ENCODE results near the gene SMAD2.
"Not testable (repeated sequence)": the region's sequence is repeated elsewhere in the genome, so short reads cannot be mapped to it uniquely, and the experiment has no call there.

Gene SMAD2

DNA sequence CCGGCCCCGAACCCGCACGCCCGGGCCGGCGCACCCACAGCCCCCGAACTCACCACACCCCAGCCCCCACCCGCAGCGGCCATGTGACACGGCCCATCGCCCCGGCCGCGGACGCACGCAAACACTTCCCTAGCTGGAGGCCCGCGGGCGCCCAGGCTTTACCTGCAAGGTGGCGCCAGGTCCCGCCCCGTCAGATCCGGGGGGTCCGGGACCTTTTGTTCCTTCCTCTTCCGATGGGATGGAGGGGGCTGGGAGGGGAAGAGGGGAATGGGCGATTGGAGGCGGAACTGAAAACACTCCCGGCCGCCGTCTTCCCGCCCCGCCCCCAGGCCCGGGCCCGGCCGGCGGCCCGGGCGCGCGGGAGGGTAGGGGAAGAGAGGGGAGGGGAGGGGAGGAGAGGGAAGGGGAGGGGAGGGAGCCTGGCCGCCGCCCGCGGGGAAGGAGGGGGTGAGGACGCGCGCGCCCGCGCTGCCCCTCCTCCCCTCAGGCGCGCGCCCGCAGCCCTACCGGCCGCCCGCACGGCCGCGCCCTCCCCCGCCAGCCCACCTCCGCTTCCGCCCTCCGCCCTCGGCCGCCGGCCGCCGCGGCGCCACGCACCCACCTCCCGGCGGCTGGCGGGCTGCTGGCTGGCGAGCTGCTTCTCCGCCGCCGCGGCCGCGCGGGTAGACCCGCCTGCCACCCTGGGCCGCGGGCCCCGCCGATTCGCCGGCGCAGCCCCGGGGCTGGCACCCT is at the start of gene SMAD2:
Gene SMAD2, minus strand, starts transcription at position 461 of the 732 bp plus-strand sequence. CDS start 33,903 bp downstream, outside the sequence.
- peak; percentile 35 for DNase-seq (ENCODE audit: low spot score)
- FAIRE-seq = no peak

DNA sequence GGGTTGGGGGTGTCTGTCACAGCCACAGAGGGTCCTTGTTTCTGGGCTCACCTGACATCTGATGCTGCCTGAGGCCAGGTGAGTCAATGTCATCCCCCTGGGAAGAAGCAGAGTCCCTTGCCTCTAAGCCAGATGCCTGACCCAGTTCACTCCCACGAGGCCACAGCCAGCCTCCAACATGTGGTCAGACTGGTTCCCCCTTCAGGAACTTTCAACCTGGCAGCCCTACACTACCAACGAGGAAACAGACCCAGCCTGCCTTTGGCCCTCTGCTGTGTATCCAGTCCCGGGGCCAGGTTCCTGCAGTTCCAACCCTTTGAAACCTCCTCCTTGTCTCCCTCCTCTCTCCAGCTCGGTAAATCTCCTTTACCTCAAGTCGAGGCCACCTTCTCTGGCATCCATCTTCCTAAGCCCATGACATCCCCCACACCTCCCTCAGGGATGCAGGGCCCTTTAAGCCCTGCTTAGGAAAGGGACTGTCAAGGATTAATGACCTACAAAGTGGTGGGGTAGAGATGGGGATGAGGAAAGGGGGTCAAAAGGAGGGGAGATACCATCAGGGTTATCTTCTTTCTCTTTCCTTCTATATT is 49.2 kb upstream of the SMAD2 start:
- DNase-seq (ENCODE audit: low spot score) = no peak
- no peak for FAIRE-seq

- no peak for FAIRE-seq
- no peak for DNase-seq (ENCODE audit: low spot score)
These were observed 48.1 kb upstream of the SMAD2 start for GRCh38 chr18:47978603-47979002.

DNA sequence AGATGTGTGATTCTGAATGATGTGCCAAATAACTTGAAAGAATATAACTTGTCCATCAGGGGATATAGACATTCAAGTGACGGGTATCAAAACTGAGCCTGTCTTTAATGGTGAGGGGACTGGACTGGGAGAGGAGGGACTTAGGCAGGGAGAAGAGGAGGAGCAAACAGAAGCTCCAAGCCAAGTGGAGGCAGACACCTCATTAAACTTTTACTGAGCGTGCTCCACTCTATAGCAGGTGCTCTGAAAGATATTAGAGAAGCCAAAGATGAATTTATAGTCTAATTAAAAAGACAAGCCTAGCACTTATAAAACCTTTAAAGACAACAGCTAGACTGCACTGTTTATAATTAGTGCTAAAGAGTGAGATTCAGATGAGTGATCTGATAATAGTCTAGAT is 47.7 kb upstream of the SMAD2 start:
- no peak for DNase-seq (ENCODE audit: low spot score)
- FAIRE-seq = no peak

DNA sequence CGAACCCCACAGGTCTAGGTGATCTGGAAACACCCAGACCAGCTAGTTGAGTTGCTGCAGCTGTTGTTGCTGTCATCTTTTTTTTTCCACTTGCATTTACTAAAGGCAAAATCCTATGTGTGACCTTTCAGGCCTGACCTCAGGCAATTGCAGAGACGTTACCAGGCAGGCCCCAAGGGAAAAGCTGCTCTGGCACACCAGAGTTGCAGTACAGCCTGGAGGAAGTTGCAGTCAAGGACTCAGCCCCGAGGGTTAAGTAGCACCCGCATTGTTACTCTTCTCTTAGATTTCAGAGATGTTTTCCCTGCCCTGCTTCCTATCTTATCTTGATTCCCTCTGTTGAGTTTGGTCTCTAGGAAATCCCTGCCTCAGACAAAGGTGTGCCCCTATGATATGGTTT is 45.2 kb upstream of the SMAD2 start:
- FAIRE-seq (no peak), DNase-seq (ENCODE audit: low spot score) (no peak)

GRCh38 chr18:47975105-47975504 is 44.6 kb upstream of the SMAD2 start:
- DNase-seq (ENCODE audit: low spot score) (no peak), FAIRE-seq (no peak)

DNA sequence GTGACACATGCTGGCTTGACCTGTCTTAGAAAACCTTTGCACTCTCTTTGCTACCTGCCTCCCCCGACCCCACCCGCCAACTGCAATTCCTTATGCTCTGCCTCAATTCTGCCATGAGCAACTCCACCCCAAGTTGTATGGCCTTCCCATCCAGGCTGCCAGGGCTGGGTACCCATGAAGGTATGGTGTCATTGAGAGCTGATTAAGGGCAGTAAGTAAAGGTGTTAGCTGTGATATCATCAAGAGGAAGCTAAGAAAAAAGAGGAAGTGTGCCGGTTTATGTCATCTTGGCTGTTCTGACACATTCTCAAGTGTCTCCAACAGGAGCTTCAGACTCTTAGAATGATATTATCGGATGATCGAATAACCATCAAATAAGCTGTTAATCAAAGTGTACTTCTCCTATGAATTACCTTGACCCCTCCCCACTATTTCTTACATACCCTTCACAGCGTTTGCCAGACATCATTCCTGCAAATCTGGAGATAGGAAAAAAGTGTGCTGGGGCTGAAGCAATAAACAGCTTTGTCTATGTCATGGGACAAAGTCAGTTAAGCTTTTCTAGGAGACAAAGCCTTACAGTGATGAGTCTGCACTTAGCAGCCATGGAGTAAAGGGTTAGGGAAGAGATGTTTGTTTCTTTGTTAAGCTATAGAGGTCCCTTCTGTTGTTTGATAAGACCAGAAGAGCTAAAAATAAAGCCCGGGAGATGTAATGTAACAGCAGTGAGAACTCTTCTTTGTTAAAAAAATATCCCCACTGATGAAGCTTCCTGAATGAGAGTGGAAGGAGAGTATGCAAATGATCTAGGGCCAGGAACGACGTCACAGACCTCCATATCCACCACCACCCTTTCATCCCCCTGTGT is 40.4 kb upstream of the SMAD2 start:
- DNase-seq (ENCODE audit: low spot score) (no peak), FAIRE-seq (no peak)

- no peak for FAIRE-seq
These were observed 39.4 kb upstream of the SMAD2 start for GRCh38 chr18:47969816-47970215.

GRCh38 chr18:47968721-47969120 is 38.3 kb upstream of the SMAD2 start:
- DNase-seq (ENCODE audit: low spot score) (peak; percentile 8), FAIRE-seq (no peak)

More at GRCh38 chr18:47969816-47970215, 39.4 kb upstream of the SMAD2 start:
- peak; percentile 5 for DNase-seq (ENCODE audit: low spot score)

GRCh38 chr18:47968006-47968676 is 37.7 kb upstream of the SMAD2 start:
- no peak for DNase-seq (ENCODE audit: low spot score)
- FAIRE-seq = no peak

DNA sequence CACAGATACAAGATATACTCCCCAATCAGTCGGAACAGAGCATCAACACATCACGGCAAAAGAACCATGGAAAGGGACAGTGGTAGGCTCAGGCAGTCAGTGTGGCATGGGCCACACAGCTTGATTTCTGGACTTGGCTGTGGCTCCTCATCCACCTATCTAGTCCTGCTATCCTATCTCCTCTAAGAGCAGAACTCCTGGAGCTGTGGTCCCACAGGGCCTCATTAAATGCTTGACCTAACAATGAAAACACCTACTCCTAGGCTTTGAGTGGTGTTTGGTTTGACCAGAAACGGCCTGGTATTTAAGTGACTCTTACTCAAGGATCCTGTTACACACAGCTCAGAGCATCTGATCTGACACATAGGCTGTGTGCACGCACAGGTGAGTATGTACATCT is 33.6 kb upstream of the SMAD2 start:
- DNase-seq (ENCODE audit: low spot score) (no peak), FAIRE-seq (no peak)

GRCh38 chr18:47961003-47961402 is 30.5 kb upstream of the SMAD2 start:
- DNase-seq (ENCODE audit: low spot score); FAIRE-seq: not testable (repeated sequence)

DNA sequence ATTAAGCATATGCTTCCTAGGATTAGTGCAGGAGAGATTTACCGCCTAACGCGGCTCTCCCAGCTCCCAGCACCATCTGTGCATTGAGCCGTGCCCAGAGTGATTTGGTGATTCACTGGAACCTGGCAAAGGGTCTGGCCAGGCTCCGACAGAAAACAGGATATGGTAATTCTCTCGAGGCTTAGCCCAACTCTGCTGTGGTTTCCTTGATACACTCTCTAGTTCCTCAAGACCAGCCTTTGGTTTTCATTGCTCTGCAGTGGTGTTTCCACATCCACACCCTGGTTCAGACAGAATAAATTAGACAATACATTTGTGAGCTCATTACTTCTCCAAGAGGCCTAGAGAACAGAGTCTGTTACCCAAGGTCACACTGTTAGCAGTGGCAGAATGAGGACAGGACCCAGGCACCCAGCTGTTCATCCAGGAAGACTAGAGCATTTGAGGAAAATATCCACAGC is 23.0 kb upstream of the SMAD2 start:
- FAIRE-seq (peak; percentile 95), DNase-seq (ENCODE audit: low spot score) (peak; percentile 65)

- DNase-seq (ENCODE audit: low spot score) (no peak), FAIRE-seq (no peak)
These were observed 20.1 kb upstream of the SMAD2 start for GRCh38 chr18:47950511-47950910.

- DNase-seq (ENCODE audit: low spot score) = no peak
- no peak for FAIRE-seq
These were observed 18.7 kb upstream of the SMAD2 start for GRCh38 chr18:47949202-47949601.

GRCh38 chr18:47946889-47947288 is 16.4 kb upstream of the SMAD2 start:
- DNase-seq (ENCODE audit: low spot score) (no peak), FAIRE-seq (no peak)

DNA sequence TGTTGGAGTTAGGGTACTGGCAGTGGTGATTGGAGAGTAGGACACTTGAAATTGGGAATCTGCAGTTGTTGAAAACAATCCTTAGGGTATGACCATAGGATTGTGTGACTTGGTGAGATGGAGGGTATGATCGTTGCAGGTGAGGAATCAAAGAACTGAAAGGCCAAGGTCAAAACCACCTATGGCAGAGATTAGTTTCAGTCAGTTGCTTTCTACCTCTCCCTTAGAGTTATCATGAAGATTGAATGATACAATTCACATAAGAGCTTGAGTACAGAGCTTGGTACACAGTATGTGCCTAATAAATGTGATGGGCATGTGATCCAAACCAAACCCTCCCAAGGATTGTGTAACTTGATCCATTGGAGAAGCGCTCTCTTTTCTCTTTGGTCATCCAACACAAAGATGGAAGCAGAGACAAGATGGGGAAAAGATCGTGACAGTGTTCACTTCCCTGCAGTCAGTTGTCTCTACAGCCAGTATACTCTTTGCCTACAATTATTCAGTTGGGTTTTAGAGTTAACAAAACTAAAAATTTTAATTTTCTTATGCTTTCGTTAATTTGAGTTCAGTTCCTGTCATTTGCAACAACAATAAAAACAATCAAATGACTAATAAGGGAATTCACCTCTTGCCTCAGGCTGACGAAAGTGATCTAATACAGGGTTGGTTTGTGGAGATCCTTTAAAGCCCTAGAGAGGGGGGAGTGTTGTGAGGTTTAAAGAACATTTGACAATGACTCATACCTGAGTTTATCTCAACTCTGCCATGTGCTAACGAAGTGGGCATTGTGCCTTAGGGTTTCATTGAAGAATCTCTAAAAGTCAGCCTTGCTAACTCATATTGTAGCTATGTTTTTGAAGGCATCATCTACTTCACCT is 14.8 kb upstream of the SMAD2 start:
- DNase-seq (ENCODE audit: low spot score) (peak; percentile 26), FAIRE-seq (peak; percentile 69)

DNA sequence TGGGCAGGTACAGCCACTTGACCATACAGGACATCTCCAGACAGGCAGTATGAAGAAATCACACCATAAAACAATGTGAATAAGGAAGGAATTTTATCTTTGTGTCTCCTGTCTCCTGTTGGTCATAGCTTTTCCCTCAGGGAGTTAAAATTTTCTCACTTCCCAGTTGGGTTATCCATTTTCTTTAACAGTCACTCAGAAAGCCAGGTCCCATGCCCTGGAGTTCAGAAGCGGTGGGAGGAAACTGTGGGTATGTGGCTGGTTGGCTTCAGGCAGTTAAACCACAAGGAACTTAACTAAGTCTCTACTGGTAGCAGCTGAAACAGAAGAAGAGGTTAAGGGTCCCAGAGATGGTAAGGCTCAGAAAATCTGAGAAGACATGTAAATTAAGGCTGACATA is 6.5 kb upstream of the SMAD2 start:
- no peak for DNase-seq (ENCODE audit: low spot score)
- FAIRE-seq = no peak

DNA sequence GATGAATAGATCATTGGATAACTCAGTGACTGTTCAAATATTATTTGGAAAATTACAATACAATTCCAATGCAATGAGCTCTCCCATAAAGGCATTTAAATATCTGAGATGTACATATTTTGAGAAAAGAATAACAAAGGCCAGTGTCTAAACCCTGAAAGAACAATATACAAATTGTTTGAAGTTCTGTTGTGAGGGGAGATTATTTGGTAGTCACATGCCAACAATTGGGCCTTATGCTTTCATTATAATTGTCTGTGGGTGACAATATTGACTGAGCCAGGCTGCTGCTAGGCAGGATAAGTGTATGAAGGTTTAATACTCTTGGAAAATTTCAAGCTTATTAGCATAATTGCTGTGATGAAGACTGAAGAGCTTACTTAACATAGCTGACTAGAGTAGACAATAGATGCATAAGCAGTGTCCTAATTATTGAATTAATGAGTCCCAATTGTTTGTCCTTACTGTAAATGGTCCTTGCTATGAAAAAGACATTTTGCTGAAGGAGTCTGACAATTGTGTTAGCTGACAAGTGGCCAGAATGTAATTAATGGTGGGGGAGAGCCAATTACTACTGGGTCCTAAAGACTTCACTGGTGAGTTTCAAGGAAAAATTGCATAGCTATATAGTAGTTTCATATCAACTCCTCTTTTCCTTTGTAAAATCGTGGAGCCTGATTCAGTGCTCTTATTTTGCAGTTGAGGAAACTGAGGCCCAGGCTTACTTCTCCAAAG is 5.0 kb upstream of the SMAD2 start:
- FAIRE-seq (no peak), DNase-seq (ENCODE audit: low spot score) (no peak)

- no peak for DNase-seq (ENCODE audit: low spot score)
- no peak for FAIRE-seq
These were observed 2.1 kb upstream of the SMAD2 start for GRCh38 chr18:47932603-47933002.

Data from RCC 7860 (cell line).